ENCODE results near the gene LMAN2. TPM values are rescaled to one million over a fixed set of nuclear protein-coding genes. Genes with fewer than 3 reads are reported as not detected.

The LMAN2 gene
- polyA plus RNA-seq, 1 donor (not counting 4 experiments of a cell fraction or from before 2014, with no cell fraction given), result 105 TPM

DNA sequence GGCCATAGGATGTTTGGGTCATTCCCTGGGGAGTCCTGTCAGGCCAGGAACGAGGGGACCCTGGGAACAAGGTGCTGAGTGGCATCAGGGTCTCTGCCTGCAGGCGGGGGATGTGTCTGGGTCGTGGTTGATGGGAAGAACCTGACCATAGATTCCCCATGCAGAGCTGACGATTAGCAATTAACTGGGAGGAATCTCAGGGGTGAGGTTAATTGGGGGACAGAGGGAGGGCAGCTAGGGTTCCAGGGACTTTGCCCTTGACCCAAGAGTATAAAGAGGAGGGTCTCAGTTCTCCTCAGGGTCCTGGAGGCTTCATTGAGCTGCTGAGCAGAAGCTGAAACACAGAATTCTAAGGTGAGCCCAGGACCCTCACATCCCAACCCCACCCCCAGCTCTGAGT is 32.7 kb upstream of the LMAN2 start, which contains the start of gene SLC34A1:
Gene SLC34A1, plus strand, starts transcription at position 301 of the 400 bp plus-strand sequence. CDS start 1,308 bp downstream, outside the sequence.
- Histone ChIP-seq H3K36me3 (ENCODE audit: control insufficient read depth in 2 of 2, extremely low read depth in 1 of 2, insufficient read depth in 2 of 2, low read length in 2 of 2) (no peaks in the 10 kb centered on the region), H3K9ac (ENCODE audit: control insufficient read depth, extremely low read depth, insufficient read depth, low read length) (no peak within 1 kb of the TSS), H3K9me3 (ENCODE audit: control insufficient read depth, low read depth, low read length) (no peaks in the 10 kb centered on the region), H3K4me3 (ENCODE audit: control insufficient read depth in 2 of 3, extremely low read depth in 1 of 3, insufficient read depth in 2 of 3, low read depth in 1 of 3, low read length in 3 of 3) (no peak within 1 kb of the TSS), H3K27ac (ENCODE audit: control insufficient read depth, insufficient read depth, low read length) (no peak within 1 kb of the TSS), H2AFZ (ENCODE audit: control insufficient read depth, low read length) (no peak within 1 kb of the TSS), H3K4me1 (ENCODE audit: control insufficient read depth, extremely low read depth, insufficient read depth, low read length) (peaks cover 24% of the 10 kb centered on the region), H3K4me2 (ENCODE audit: control insufficient read depth, extremely low read depth, insufficient read depth, low read depth, low read length) (no peak within 1 kb of the TSS), H4K20me1 (ENCODE audit: control insufficient read depth, extremely low read depth, insufficient read depth, low read length) (peaks cover 2% of the 10 kb centered on the region), H3K27me3 (ENCODE audit: control insufficient read depth, extremely low read depth, insufficient read depth, low read length) (peaks cover 5% of the 10 kb centered on the region), H3K79me2 (ENCODE audit: control insufficient read depth, insufficient read depth, low read length) (no peaks in the 10 kb centered on the region), H3K9me1 (ENCODE audit: control insufficient read depth, extremely low read depth, insufficient read depth, low read length) (no peaks in the 10 kb centered on the region)
- DNase-seq (ENCODE audit: low read depth, low spot score) (no peak), FAIRE-seq (no peak)
- no peak for TF ChIP-seq EZH2 (IDR thresholded peaks at IDR 0.05; ENCODE audit: low read length)
- TF ChIP-seq, protein P1, sequence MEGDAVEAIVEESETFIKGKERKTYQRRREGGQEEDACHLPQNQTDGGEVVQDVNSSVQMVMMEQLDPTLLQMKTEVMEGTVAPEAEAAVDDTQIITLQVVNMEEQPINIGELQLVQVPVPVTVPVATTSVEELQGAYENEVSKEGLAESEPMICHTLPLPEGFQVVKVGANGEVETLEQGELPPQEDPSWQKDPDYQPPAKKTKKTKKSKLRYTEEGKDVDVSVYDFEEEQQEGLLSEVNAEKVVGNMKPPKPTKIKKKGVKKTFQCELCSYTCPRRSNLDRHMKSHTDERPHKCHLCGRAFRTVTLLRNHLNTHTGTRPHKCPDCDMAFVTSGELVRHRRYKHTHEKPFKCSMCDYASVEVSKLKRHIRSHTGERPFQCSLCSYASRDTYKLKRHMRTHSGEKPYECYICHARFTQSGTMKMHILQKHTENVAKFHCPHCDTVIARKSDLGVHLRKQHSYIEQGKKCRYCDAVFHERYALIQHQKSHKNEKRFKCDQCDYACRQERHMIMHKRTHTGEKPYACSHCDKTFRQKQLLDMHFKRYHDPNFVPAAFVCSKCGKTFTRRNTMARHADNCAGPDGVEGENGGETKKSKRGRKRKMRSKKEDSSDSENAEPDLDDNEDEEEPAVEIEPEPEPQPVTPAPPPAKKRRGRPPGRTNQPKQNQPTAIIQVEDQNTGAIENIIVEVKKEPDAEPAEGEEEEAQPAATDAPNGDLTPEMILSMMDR (optimal IDR thresholded peaks at IDR 0.05 in 1 of 3, IDR thresholded peaks at IDR 0.05 in 1 of 3, conservative IDR thresholded peaks at IDR 0.05 in 1 of 3; ENCODE audit: extremely low read depth in 1 of 3, insufficient read depth in 2 of 3, low read length in 3 of 3), result no peak
- dilution Hi-C loops (cut with MboI; ENCODE audit: extremely low pct_ligation_motif_present, low sequenced_read_pairs), result no loop called here

DNA sequence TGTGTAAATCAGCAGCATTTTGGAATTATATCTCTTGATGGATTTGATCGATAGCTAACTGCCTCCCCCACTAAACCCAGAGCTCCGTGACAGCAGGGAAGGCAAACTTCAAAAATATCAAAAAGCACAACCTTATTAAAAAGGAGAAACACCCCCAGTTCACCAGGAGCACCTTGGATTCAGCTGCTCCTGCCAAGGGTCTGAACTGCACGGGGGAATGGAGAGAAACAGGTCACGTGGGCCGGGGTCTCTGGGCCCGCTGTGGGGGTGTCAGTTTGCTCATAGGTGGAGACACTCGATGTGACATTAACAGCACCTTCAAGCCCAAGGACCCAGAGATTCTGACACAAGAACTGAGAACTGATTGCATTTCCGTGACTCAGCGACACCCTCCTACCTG is 31.7 kb upstream of the LMAN2 start:
- Histone ChIP-seq H3K27me3 (ENCODE audit: control insufficient read depth, extremely low read depth, insufficient read depth, low read length) (peaks cover 5% of the 10 kb centered on the region), H3K9ac (ENCODE audit: control insufficient read depth, extremely low read depth, insufficient read depth, low read length) (no peak overlapping the region), H3K4me1 (ENCODE audit: control insufficient read depth, extremely low read depth, insufficient read depth, low read length) (peaks cover 18% of the 10 kb centered on the region), H3K27ac (ENCODE audit: control insufficient read depth, insufficient read depth, low read length) (no peak overlapping the region), H3K4me2 (ENCODE audit: control insufficient read depth, extremely low read depth, insufficient read depth, low read depth, low read length) (no peak overlapping the region), H3K79me2 (ENCODE audit: control insufficient read depth, insufficient read depth, low read length) (no peaks in the 10 kb centered on the region), H4K20me1 (ENCODE audit: control insufficient read depth, extremely low read depth, insufficient read depth, low read length) (no peaks in the 10 kb centered on the region), H3K9me3 (ENCODE audit: control insufficient read depth, low read depth, low read length) (no peaks in the 10 kb centered on the region), H2AFZ (ENCODE audit: control insufficient read depth, low read length) (no peak overlapping the region), H3K9me1 (ENCODE audit: control insufficient read depth, extremely low read depth, insufficient read depth, low read length) (peaks cover 2% of the 10 kb centered on the region), H3K4me3 (ENCODE audit: control insufficient read depth in 2 of 3, extremely low read depth in 1 of 3, insufficient read depth in 2 of 3, low read depth in 1 of 3, low read length in 3 of 3) (no peak overlapping the region), H3K36me3 (ENCODE audit: control insufficient read depth in 2 of 2, extremely low read depth in 1 of 2, insufficient read depth in 2 of 2, low read length in 2 of 2) (no peaks in the 10 kb centered on the region)
- no peak for FAIRE-seq
- TF ChIP-seq, protein P1 (optimal IDR thresholded peaks at IDR 0.05 in 1 of 3, IDR thresholded peaks at IDR 0.05 in 1 of 3, conservative IDR thresholded peaks at IDR 0.05 in 1 of 3; ENCODE audit: extremely low read depth in 1 of 3, insufficient read depth in 2 of 3, low read length in 3 of 3), result no peak
- TF ChIP-seq EZH2 (IDR thresholded peaks at IDR 0.05; ENCODE audit: low read length), result no peak
- dilution Hi-C loops (cut with MboI; ENCODE audit: extremely low pct_ligation_motif_present, low sequenced_read_pairs), result no loop called here
- no peak for DNase-seq (ENCODE audit: low read depth, low spot score)
